Stimulated activated CD4-positive, alpha-beta T cell treated with anti-CD3 and anti-CD28 coated beads, Interleukin-12 subunit alpha, Interleukin-12 subunit beta, amount 100 ng/mL, for 4 hours (primary cell): ENCODE measurements around the gene MTIF3.
"Not testable (repeated sequence)": the region's sequence is repeated elsewhere in the genome, so short reads cannot be mapped to it uniquely, and the experiment has no call there.

Source experiments
- DNase-seq: peaks from one replicate; pipeline ENCODE4 v3.0.0-alpha.2; 2020

The MTIF3 gene

GRCh38 chr13:27408074-27408473, 42.3 kb downstream of the MTIF3 start:
- no peak for DNase-seq

DNA sequence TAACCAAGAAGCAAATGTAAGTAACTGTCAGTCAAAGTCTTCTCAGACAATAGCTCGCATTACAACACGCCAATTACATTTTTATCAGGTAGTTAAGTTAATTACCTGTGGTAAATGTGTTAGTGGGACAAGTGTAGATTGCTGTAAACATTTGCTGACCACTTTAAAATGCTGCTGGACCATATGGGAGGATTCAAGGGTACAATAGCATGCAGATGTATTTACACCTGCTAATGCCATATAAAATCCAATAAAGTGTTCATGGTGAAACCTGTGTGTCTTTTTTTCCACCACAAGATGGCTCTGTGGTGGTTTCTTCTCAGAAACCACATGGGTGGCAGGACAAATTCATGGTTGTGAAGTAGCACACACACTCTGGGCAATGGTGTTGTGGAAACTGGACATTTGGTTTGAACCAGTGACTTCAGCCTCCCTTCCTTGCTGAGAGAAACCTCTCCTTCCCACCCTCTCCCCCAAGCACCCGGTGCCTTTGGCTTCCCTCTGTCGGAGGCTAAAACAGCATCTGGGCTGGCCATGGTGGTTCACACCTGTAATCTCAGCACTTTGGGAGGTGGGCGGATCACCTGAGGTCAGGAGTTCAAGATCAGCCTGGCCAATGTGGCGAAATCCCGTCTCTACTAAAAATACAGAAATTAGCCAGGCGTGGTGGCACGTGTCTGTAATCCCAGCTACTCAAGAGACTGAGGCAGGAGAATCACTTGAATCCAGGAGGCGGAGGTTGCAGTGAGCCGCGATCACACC, 44.0 kb downstream of the MTIF3 start:
- no peak for DNase-seq

- no peak for DNase-seq
These were observed 44.7 kb downstream of the MTIF3 start for GRCh38 chr13:27405546-27406134.

GRCh38 chr13:27404680-27405079, 45.7 kb downstream of the MTIF3 start:
- DNase-seq: no peak

DNA sequence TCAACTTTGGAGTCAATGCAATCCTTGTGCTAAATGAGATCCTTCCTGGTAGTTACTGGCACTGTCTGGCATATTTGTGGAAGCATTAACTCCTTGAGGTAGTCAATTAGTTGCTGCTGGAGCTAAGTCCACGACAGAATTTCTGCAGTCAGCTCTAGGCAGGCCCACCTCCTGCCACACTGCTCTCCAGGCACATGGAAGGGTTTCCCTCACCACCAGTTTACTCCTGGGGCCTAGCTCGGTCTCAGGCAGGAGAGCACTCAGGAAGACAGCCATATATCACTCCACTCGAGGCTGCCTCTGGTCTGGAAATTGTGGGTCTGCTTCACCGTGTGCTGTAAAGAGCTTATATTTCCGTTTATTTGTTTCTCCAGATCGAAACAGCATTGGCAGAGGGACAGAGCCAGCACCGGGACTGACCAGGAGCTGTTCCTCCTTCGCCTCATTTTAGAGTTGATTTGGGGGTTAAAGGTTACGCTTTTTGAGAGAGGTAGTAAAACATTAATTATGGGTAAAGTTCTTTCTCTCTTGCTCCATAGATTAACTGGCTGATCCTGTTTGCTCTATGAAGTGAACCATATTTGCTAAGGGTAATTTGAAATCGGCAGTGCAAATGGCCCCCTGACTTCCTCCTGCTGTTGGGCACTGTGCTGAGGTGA, 46.5 kb downstream of the MTIF3 start:
- no peak for DNase-seq

GRCh38 chr13:27403203-27403678, 47.1 kb downstream of the MTIF3 start:
- DNase-seq: no peak

DNA sequence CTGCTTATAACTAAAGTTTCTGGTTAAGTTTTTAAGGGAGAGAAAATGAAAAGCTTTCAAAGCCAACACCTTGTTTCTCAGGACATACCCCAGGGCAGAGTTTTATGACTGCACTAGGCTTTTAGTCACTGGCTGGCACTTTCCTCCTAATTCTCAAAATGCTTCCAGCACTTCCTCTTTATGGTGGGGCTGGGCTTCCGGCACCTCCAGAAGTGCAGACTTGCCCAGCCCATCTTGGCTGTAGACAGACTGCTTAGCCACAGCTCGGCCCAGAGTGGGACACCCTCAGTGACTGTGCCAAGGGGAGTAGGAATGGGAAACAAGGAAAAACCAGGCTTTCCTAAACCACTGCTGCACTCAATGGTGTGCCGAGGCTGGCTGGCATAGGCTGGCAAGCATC, 49.2 kb downstream of the MTIF3 start:
- no peak for DNase-seq

- DNase-seq: not testable (repeated sequence)
These were observed 50.0 kb downstream of the MTIF3 start for GRCh38 chr13:27400405-27400804.

DNA sequence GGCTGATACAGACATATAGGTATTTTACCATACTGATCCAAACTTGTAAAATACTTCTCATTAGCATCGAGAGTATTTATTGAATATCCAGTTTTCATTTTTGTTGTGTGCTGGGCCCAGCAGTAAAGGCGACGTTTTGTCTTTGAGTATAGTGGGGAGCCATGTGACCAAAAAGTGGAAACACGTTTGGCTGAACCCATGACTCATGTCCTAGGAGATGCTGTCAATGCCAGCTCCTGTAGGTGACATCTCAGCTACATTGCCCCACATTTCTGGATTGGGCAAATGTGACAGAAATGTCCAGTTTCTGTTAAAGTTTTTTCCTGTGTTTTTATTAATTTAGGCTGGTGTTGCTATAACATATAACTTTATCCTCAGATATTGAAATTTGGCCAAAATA, 52.0 kb downstream of the MTIF3 start:
- no peak for DNase-seq

GRCh38 chr13:27396252-27396846, 54.0 kb downstream of the MTIF3 start:
- no peak for DNase-seq

GRCh38 chr13:27395007-27395510, 55.3 kb downstream of the MTIF3 start:
- DNase-seq: no peak

DNA sequence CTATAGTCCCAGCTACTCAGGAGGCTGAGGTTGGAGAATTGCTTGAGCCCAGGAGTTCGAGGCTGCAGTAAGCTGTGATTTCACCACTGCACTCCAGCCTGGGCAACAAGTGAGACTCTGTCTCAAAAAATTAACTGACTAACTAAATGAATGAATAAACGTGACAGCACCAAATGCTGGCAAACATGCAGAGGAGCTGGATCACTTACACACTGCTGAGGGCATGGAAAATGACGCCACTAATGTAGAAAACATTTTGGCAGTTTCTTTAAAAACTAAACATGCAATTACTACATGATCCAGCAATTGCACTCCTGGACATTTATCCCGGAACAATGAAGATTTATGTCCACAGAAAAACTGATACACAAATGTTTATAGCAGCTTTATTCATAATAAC, 57.3 kb downstream of the MTIF3 start:
- DNase-seq: no peak

GRCh38 chr13:27391471-27391870, 58.9 kb downstream of the MTIF3 start:
- DNase-seq: no peak

DNA sequence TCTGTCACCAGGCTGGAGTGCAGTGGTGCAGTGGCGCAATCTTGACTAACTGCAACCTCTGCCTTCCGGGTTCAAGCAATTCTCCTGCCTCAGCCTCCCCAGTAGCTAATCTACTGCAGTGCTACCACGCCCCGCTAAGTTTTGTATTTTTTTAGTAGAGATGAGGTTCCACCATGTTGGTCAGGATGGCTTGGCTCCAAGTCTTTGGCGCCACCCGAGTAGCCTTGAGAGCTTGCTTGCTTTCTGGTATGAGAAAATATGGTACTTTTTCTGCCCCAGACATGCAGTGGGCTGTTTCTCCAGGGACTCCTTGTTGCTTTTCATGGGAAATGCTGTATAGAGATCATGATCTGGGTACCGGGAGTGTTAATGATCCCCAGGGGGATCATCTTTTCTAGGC, 60.5 kb downstream of the MTIF3 start:
- DNase-seq: no peak

- no peak for DNase-seq
These were observed 62.1 kb downstream of the MTIF3 start for GRCh38 chr13:27388241-27388640.
